ENCODE measurements around the gene SST.

DNA sequence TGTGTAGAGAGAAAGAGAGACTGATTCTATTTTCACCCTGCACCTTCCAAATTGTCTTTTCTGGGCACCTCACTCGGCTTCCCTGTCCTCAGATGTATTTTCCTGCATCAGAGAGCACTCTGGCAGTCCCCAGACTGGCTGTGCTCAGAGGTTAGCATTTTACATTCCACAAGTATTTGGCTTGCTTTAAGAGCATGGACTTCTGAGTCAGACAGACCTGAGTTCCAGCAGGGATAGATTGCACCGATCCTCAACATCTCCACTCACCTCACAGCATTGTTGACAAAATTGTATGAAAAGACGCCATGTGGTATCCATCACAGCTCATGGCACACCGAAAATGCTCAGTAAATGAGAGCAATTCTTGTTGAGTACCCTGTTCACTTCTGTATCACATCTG lies 45.6 kb downstream of the SST start:
- TF ChIP-seq, protein P1, sequence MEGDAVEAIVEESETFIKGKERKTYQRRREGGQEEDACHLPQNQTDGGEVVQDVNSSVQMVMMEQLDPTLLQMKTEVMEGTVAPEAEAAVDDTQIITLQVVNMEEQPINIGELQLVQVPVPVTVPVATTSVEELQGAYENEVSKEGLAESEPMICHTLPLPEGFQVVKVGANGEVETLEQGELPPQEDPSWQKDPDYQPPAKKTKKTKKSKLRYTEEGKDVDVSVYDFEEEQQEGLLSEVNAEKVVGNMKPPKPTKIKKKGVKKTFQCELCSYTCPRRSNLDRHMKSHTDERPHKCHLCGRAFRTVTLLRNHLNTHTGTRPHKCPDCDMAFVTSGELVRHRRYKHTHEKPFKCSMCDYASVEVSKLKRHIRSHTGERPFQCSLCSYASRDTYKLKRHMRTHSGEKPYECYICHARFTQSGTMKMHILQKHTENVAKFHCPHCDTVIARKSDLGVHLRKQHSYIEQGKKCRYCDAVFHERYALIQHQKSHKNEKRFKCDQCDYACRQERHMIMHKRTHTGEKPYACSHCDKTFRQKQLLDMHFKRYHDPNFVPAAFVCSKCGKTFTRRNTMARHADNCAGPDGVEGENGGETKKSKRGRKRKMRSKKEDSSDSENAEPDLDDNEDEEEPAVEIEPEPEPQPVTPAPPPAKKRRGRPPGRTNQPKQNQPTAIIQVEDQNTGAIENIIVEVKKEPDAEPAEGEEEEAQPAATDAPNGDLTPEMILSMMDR (IDR thresholded peaks at IDR 0.05; ENCODE audit: control extremely low read depth in 1 of 3, insufficient read depth in 1 of 3, low read depth in 1 of 3, low read length in 3 of 3): no peak
- TF ChIP-seq POLR2A (IDR thresholded peaks at IDR 0.05; ENCODE audit: control extremely low read depth in 1 of 2, low read depth in 2 of 2, low read length in 2 of 2) (no peak), RFX5 (IDR thresholded peaks at IDR 0.05; ENCODE audit: borderline replicate concordance, low read depth, low read length) (no peak), TAF7 (optimal IDR thresholded peaks at IDR 0.05; ENCODE audit: borderline replicate concordance, low read depth, low read length) (no peak)
- TF ChIP-seq, protein P2, sequence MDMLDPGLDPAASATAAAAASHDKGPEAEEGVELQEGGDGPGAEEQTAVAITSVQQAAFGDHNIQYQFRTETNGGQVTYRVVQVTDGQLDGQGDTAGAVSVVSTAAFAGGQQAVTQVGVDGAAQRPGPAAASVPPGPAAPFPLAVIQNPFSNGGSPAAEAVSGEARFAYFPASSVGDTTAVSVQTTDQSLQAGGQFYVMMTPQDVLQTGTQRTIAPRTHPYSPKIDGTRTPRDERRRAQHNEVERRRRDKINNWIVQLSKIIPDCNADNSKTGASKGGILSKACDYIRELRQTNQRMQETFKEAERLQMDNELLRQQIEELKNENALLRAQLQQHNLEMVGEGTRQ (IDR thresholded peaks at IDR 0.05; ENCODE audit: low read length): no peak
